ENCODE data around the gene KRT24. TPM values are rescaled to one million over a fixed set of nuclear protein-coding genes. Genes with fewer than 3 reads are reported as not detected.
A peak's percentile ranks its signal among the peaks of the same experiment; 100 is the strongest.

Gene KRT24
- total RNA-seq, 1 donor from 2014 or later = not detected

GRCh38 chr17:40663252-40663651, 40.3 kb downstream of the KRT24 start:
- no peak for DNase-seq (ENCODE audit: low spot score)
- Mint-ChIP-seq H3K36me3 (ENCODE audit: low read depth, unreplicated experiment) (no peaks in the 10 kb centered on the region), H3K27ac (ENCODE audit: unreplicated experiment) (no peak overlapping the region), H3K4me3 (ENCODE audit: unreplicated experiment) (no peak overlapping the region), H3K4me1 (ENCODE audit: unreplicated experiment) (peaks cover 6% of the 10 kb centered on the region), H3K27me3 (ENCODE audit: unreplicated experiment) (no peaks in the 10 kb centered on the region), H3K9me3 (ENCODE audit: unreplicated experiment) (no peaks in the 10 kb centered on the region)
- no peak for TF ChIP-seq CTCF (IDR thresholded peaks at IDR 0.05; ENCODE audit: unreplicated experiment)

- no peak overlapping the region for H3K27ac Mint-ChIP-seq (ENCODE audit: unreplicated experiment)
- H3K4me3 Mint-ChIP-seq (ENCODE audit: unreplicated experiment) = no peak overlapping the region
- peaks cover 1% of the 10 kb centered on the region for H3K27me3 Mint-ChIP-seq (ENCODE audit: unreplicated experiment)
- TF ChIP-seq CTCF (IDR thresholded peaks at IDR 0.05; ENCODE audit: unreplicated experiment) = no peak
- H3K36me3 Mint-ChIP-seq (ENCODE audit: low read depth, unreplicated experiment) = no peaks in the 10 kb centered on the region
- H3K4me1 Mint-ChIP-seq (ENCODE audit: unreplicated experiment) = peaks cover 3% of the 10 kb centered on the region
- DNase-seq (ENCODE audit: low spot score) = no peak
- H3K9me3 Mint-ChIP-seq (ENCODE audit: unreplicated experiment) = no peaks in the 10 kb centered on the region
Observed at GRCh38 chr17:40659911-40660310, 43.6 kb downstream of the KRT24 start.

GRCh38 chr17:40658396-40658795, 45.2 kb downstream of the KRT24 start:
- H3K27me3 Mint-ChIP-seq (ENCODE audit: unreplicated experiment) = peaks cover 1% of the 10 kb centered on the region
- no peak overlapping the region for H3K4me3 Mint-ChIP-seq (ENCODE audit: unreplicated experiment)
- H3K9me3 Mint-ChIP-seq (ENCODE audit: unreplicated experiment) = no peaks in the 10 kb centered on the region
- no peaks in the 10 kb centered on the region for H3K36me3 Mint-ChIP-seq (ENCODE audit: low read depth, unreplicated experiment)
- TF ChIP-seq CTCF (IDR thresholded peaks at IDR 0.05; ENCODE audit: unreplicated experiment) = no peak
- no peaks in the 10 kb centered on the region for H3K4me1 Mint-ChIP-seq (ENCODE audit: unreplicated experiment)
- DNase-seq (ENCODE audit: low spot score) = no peak
- H3K27ac Mint-ChIP-seq (ENCODE audit: unreplicated experiment) = no peak overlapping the region

- no peak for TF ChIP-seq CTCF (IDR thresholded peaks at IDR 0.05; ENCODE audit: unreplicated experiment)
- DNase-seq (ENCODE audit: low spot score) = no peak
- no peak overlapping the region for H3K4me3 Mint-ChIP-seq (ENCODE audit: unreplicated experiment)
- peaks cover 4% of the 10 kb centered on the region for H3K36me3 Mint-ChIP-seq (ENCODE audit: low read depth, unreplicated experiment)
- H3K27ac Mint-ChIP-seq (ENCODE audit: unreplicated experiment) = no peak overlapping the region
- H3K9me3 Mint-ChIP-seq (ENCODE audit: unreplicated experiment) = no peaks in the 10 kb centered on the region
- peaks cover 3% of the 10 kb centered on the region for H3K27me3 Mint-ChIP-seq (ENCODE audit: unreplicated experiment)
- peaks cover 9% of the 10 kb centered on the region for H3K4me1 Mint-ChIP-seq (ENCODE audit: unreplicated experiment)
Observed at GRCh38 chr17:40651939-40652338, 51.6 kb downstream of the KRT24 start.

GRCh38 chr17:40648384-40648968, 55.1 kb downstream of the KRT24 start:
- Mint-ChIP-seq H3K27ac (ENCODE audit: unreplicated experiment) (peak overlapping the region; percentile 91), H3K4me3 (ENCODE audit: unreplicated experiment) (peak overlapping the region; percentile 91), H3K4me1 (ENCODE audit: unreplicated experiment) (peaks cover 9% of the 10 kb centered on the region), H3K36me3 (ENCODE audit: low read depth, unreplicated experiment) (peaks cover 9% of the 10 kb centered on the region), H3K9me3 (ENCODE audit: unreplicated experiment) (no peaks in the 10 kb centered on the region), H3K27me3 (ENCODE audit: unreplicated experiment) (peaks cover 2% of the 10 kb centered on the region)
- DNase-seq (ENCODE audit: low spot score) = no peak
- no peak for TF ChIP-seq CTCF (IDR thresholded peaks at IDR 0.05; ENCODE audit: unreplicated experiment)

Other genes with a start within 250 kb of the KRT24 start
- 0.08 TPM for gene TNS4, start 202.1 kb downstream of the KRT24 start, total RNA-seq (ENCODE audit: unreplicated experiment)
- gene CCR7, start 138.3 kb downstream of the KRT24 start, total RNA-seq (ENCODE audit: unreplicated experiment) = 0.51 TPM
- 138 TPM for gene SMARCE1, start 55.9 kb downstream of the KRT24 start, total RNA-seq (ENCODE audit: unreplicated experiment)
- gene KRT222, start 38.6 kb downstream of the KRT24 start, total RNA-seq (ENCODE audit: unreplicated experiment) = 1.2 TPM
- not detected for gene KRT25, start 51.6 kb upstream of the KRT24 start, total RNA-seq (ENCODE audit: unreplicated experiment)
- not detected for gene KRT26, start 68.4 kb upstream of the KRT24 start, total RNA-seq (ENCODE audit: unreplicated experiment)
- not detected for gene KRT27, start 78.8 kb upstream of the KRT24 start, total RNA-seq (ENCODE audit: unreplicated experiment)
- gene KRT28, start 96.2 kb upstream of the KRT24 start, total RNA-seq (ENCODE audit: unreplicated experiment) = not detected
- 28.2 TPM for gene KRT10, start 118.9 kb upstream of the KRT24 start, total RNA-seq (ENCODE audit: unreplicated experiment)
- not detected for gene KRT12, start 163.5 kb upstream of the KRT24 start, total RNA-seq (ENCODE audit: unreplicated experiment)
- gene KRT20, start 181.5 kb upstream of the KRT24 start, total RNA-seq (ENCODE audit: unreplicated experiment) = not detected
- not detected for gene KRT23, start 233.9 kb upstream of the KRT24 start, total RNA-seq (ENCODE audit: unreplicated experiment)

Measured in endothelial cell (in vitro differentiated cells).